Naive thymus-derived CD4-positive, alpha-beta T cell (primary cell): Measurements from ENCODE around the gene KREMEN1. TPM values are rescaled to one million over a fixed set of nuclear protein-coding genes. Genes with fewer than 3 reads are reported as not detected.

Source experiments
- ATAC-seq: fragments of 150-1000 bp; cut with Tn5 transposase; 2 replicates; pipeline ENCODE4 v1.10.0; 2021; ENCODE audit warnings: mild to moderate bottlenecking, moderate library complexity
- CTCF ChIA-PET: fragments of 350-600 bp; sonication (Branson Sonifier 250); formaldehyde crosslinking; loops from one replicate; lab custom pipeline; 2021; ENCODE audit warnings: antibody characterized with exemption; lab: Charles Lee
- POLR2A ChIA-PET: fragments of 350-600 bp; sonication (Branson Sonifier 250); formaldehyde crosslinking; loops from one replicate; lab custom pipeline; 2021; ENCODE audit warnings: antibody characterized with exemption, inconsistent platforms; lab: Charles Lee
- DNase-seq, 9 donors: peaks; one replicate each; pipeline versions ENCODE4 v3.0.0 to v3.0.0-alpha.2; 2020 to 2022; ENCODE audit warnings: mixed read lengths in 1 of 9
- H3K27ac ChIP-seq: one replicate; pipeline ENCODE4 v1.7.0; 2013; ENCODE audit warnings: mild to moderate bottlenecking, low read depth, low read length, moderate library complexity
- H3K27me3 ChIP-seq, 2 donors: one replicate each; pipeline ENCODE4 v1.7.0; 2013; ENCODE audit warnings: low read length in 2 of 2, mild to moderate bottlenecking in 2 of 2, moderate library complexity in 2 of 2; ENCODE audit not compliant: control insufficient read depth in 2 of 2, insufficient read depth in 2 of 2
- H3K36me3 ChIP-seq, 3 experiments: 1 replicate in 2 of 3; 2 replicates in 1 of 3; pipeline ENCODE4 v1.7.0; 2013; ENCODE audit warnings: low read length in 3 of 3, mild to moderate bottlenecking in 3 of 3, moderate library complexity in 1 of 3; ENCODE audit not compliant: insufficient read depth in 3 of 3, control insufficient read depth in 2 of 3
- H3K4me1 ChIP-seq, 2 donors: one replicate each; pipeline ENCODE4 v1.7.0; 2013; ENCODE audit warnings: low read length in 2 of 2, mild to moderate bottlenecking in 2 of 2, moderate library complexity in 1 of 2; ENCODE audit not compliant: control insufficient read depth in 2 of 2, insufficient read depth in 2 of 2
- H3K4me3 ChIP-seq: 2 replicates; pipeline ENCODE4 v1.7.0; 2013; ENCODE audit warnings: mild to moderate bottlenecking, low read length
- H3K9me3 ChIP-seq, 3 experiments: 1 replicate in 2 of 3; 2 replicates in 1 of 3; pipeline ENCODE4 v1.7.0; 2013; ENCODE audit warnings: low read length in 3 of 3; ENCODE audit not compliant: control insufficient read depth in 2 of 3
- H3K27ac Mint-ChIP-seq, 9 donors: one replicate each; pipeline ENCODE4 v1.8.0; 2020 to 2022; ENCODE audit warnings: mixed read lengths in 9 of 9, mild to moderate bottlenecking in 8 of 9, moderate library complexity in 5 of 9, inconsistent platforms in 2 of 9
- H3K27me3 Mint-ChIP-seq, 5 donors: one replicate each; pipeline ENCODE4 v1.8.0; 2021 to 2022; ENCODE audit warnings: mixed read lengths in 5 of 5, mild to moderate bottlenecking in 1 of 5
- H3K36me3 Mint-ChIP-seq, 5 donors: one replicate each; pipeline ENCODE4 v1.8.0; 2020 to 2022; ENCODE audit warnings: mixed read lengths in 5 of 5, mild to moderate bottlenecking in 3 of 5, inconsistent platforms in 1 of 5
- H3K4me1 Mint-ChIP-seq, 7 donors: one replicate each; pipeline ENCODE4 v1.8.0; 2020 to 2022; ENCODE audit warnings: mixed read lengths in 7 of 7, mild to moderate bottlenecking in 3 of 7, inconsistent platforms in 1 of 7
- H3K4me3 Mint-ChIP-seq, 10 donors: one replicate each; pipeline ENCODE4 v1.8.0; 2020 to 2022; ENCODE audit warnings: mild to moderate bottlenecking in 10 of 10, mixed read lengths in 10 of 10, moderate library complexity in 6 of 10, inconsistent platforms in 2 of 10
- H3K9me3 Mint-ChIP-seq, 11 donors: one replicate each; pipeline ENCODE4 v1.8.0; 2020 to 2022; ENCODE audit warnings: mixed read lengths in 11 of 11, mild to moderate bottlenecking in 4 of 11, inconsistent platforms in 1 of 11, moderate library complexity in 1 of 11
- intact Hi-C, 2 donors: fragments of 100-400 bp; cut with micrococcal nuclease; formaldehyde crosslinking; loops; one replicate each; pipeline ENCODE4 v1.15.1; 2023
- polyA plus RNA-seq, 2 donors: library from polyadenylated mRNA; unstranded; fragments of 300-500 nt; fragmentation: Illumina TruSeq; gene quantifications; one replicate each; pipeline ENCODE4 v1.2.3, GENCODE V29; 2021
- total RNA-seq, 6 experiments: library from RNA in 5 of 6; stranded (reverse) in 5 of 6; gene quantifications; 1 replicate in 5 of 6; 2 replicates in 1 of 6; pipeline ENCODE4 v1.2.3 and lab custom pipeline; 2021 to 2026

KREMEN1 gene
- total and polyA plus RNA-seq, 7 experiments from 2014 or later = 1.1 TPM; not detected in 6

DNA sequence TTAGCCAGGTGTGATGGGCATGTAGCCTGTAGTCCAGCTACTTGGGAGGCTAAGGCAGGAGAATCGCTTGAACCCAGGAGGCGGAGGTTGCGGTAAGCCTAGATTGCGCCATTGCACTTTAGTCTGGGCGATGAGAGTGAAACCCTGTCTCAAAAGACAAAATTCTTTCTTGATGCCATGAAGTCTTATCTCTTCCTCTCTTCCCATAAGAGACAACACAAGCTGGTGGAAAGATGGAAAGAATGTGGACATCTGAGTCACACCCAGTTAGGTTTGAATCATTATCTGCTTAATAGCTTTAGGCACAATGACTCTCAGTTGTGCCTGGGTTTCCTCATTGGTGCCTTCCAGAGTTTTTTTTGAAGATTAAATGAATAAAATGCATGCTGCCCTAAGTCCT, 35.3 kb downstream of the KREMEN1 start:
- POLR2A ChIA-PET = no interaction called here

DNA sequence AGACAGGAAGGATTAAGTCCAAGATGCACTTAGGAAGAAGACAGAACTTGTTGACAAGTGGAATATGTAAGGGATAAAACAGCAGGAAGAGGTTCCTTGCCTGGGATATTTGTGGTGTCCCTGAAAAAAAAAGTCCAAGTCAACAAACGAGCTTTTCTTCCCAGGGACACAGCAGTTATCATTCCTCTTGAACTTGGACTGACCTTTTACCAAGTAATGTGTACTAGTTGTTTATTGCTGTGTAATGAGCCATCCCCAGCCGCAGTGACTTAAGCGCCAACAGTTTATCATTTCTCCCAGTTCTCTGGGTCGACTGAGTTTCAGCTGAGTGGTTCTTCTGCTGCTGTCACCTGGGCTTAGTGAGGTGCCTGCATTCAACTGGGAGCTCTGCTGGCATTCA, 37.0 kb downstream of the KREMEN1 start:
- ChIA-PET CTCF (no interaction called here), POLR2A (no interaction called here)
- Histone ChIP-seq H3K4me1 (no peaks in the 10 kb centered on the region), H3K4me3 (no peak overlapping the region), H3K9me3 (no peaks in the 10 kb centered on the region), H3K27me3 (no peaks in the 10 kb centered on the region), H3K27ac (no peak overlapping the region), H3K36me3 (no peaks in the 10 kb centered on the region)
- ATAC-seq (no peak), DNase-seq (no peak)
- no peak overlapping the region for H3K4me3 Mint-ChIP-seq
- H3K4me1 Mint-ChIP-seq = no peaks in the 10 kb centered on the region
- peaks cover 18 to 23% (median 21%) of the 10 kb centered on the region in 5 donors for H3K27me3 Mint-ChIP-seq
- no peak overlapping the region for H3K27ac Mint-ChIP-seq
- H3K9me3 Mint-ChIP-seq = no peaks in the 10 kb centered on the region
- H3K36me3 Mint-ChIP-seq = no peaks in the 10 kb centered on the region
- intact Hi-C loops = no loop called here

More for the DNA sequence above, 35.3 kb downstream of the KREMEN1 start:
- H3K9me3 ChIP-seq = no peaks in the 10 kb centered on the region
- H3K27ac ChIP-seq = no peak overlapping the region
- no peak for DNase-seq
- no peaks in the 10 kb centered on the region for H3K4me1 ChIP-seq
- intact Hi-C loops = no loop called here
- H3K27ac Mint-ChIP-seq = no peak overlapping the region
- peaks cover 6 to 25% (median 12%) of the 10 kb centered on the region in 5 donors for H3K27me3 Mint-ChIP-seq
- no peak overlapping the region for H3K4me3 Mint-ChIP-seq
- ATAC-seq = no peak
- H3K36me3 ChIP-seq = no peaks in the 10 kb centered on the region
- CTCF ChIA-PET = no interaction called here
- H3K36me3 Mint-ChIP-seq = no peaks in the 10 kb centered on the region
- no peaks in the 10 kb centered on the region for H3K9me3 Mint-ChIP-seq
- no peaks in the 10 kb centered on the region for H3K27me3 ChIP-seq
- H3K4me1 Mint-ChIP-seq = no peaks in the 10 kb centered on the region
- H3K4me3 ChIP-seq = no peak overlapping the region

DNA sequence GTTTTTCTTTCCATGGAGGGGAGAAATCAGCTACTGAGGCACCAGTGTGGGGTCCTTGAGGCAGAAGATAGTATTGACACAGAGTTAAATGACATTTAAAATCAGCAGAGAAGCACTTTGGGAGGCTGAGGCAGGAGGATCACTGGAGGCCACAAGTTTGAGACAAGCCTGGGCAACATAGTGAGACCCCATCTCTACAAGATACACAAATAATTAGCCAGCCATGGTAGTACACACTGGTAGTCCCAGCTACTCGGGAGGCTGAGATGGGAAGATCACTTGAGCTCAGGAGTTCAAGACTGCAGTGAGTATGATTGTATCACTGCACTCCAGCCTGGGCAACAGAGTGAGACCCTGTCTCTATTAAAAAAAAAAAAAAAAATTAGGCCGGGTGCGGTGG, 38.1 kb downstream of the KREMEN1 start:
- no peak for DNase-seq

DNA sequence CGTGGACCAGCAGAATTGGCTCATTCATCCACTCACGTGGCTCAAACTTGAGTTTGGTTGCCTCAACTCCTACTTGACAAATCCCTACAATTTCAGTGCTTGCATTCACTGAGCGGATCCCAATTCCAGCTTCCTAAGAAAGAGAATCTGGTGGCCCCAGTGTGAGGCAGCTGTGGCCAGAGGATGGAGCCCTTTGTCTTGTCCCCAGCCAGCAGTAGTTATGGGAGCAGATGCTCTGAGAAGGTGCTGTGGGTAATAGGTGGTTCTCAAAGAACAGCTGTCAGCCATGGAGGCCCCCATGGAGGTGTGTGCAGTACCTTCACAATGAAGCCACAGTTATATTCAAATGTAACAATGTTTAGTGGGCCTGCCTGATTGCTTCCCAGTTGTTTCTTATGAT, 39.3 kb downstream of the KREMEN1 start:
- H3K36me3 ChIP-seq = no peaks in the 10 kb centered on the region
- peaks cover 26 to 41% (median 38%) of the 10 kb centered on the region in 5 donors for H3K27me3 Mint-ChIP-seq
- ChIA-PET CTCF (no interaction called here), POLR2A (no interaction called here)
- peaks cover 0 to 1% (median 0%) of the 10 kb centered on the region in 7 donors for H3K4me1 Mint-ChIP-seq
- peaks cover 0 to 5% (median 0%) of the 10 kb centered on the region in 11 donors for H3K9me3 Mint-ChIP-seq
- no peak overlapping the region for H3K27ac Mint-ChIP-seq
- H3K4me1 ChIP-seq = no peaks in the 10 kb centered on the region
- ATAC-seq (no peak), DNase-seq (no peak)
- no peaks in the 10 kb centered on the region for H3K36me3 Mint-ChIP-seq
- H3K27me3 ChIP-seq = no peaks in the 10 kb centered on the region
- no peak overlapping the region for H3K4me3 Mint-ChIP-seq
- no peaks in the 10 kb centered on the region for H3K9me3 ChIP-seq
- no peak overlapping the region for H3K27ac ChIP-seq
- H3K4me3 ChIP-seq = no peak overlapping the region
- intact Hi-C loops = no loop called here

More for the DNA sequence above, 38.1 kb downstream of the KREMEN1 start:
- no peaks in the 10 kb centered on the region for H3K4me1 Mint-ChIP-seq
- intact Hi-C loops = no loop called here
- Histone ChIP-seq H3K27me3 (no peaks in the 10 kb centered on the region), H3K4me1 (no peaks in the 10 kb centered on the region), H3K36me3 (no peaks in the 10 kb centered on the region), H3K4me3 (no peak overlapping the region), H3K9me3 (no peaks in the 10 kb centered on the region), H3K27ac (no peak overlapping the region)
- no peaks in the 10 kb centered on the region for H3K9me3 Mint-ChIP-seq
- no peak overlapping the region for H3K4me3 Mint-ChIP-seq
- H3K27me3 Mint-ChIP-seq = peaks cover 24 to 35% (median 30%) of the 10 kb centered on the region in 5 donors
- no peak overlapping the region for H3K27ac Mint-ChIP-seq
- ATAC-seq = no peak
- ChIA-PET CTCF (interaction anchor here (0.6 kb wide), 1 partner anchor 206 kb away, joined by 4 read pairs; no protein-coding TSS in a partner anchor), POLR2A (no interaction called here)
- H3K36me3 Mint-ChIP-seq = no peaks in the 10 kb centered on the region

DNA sequence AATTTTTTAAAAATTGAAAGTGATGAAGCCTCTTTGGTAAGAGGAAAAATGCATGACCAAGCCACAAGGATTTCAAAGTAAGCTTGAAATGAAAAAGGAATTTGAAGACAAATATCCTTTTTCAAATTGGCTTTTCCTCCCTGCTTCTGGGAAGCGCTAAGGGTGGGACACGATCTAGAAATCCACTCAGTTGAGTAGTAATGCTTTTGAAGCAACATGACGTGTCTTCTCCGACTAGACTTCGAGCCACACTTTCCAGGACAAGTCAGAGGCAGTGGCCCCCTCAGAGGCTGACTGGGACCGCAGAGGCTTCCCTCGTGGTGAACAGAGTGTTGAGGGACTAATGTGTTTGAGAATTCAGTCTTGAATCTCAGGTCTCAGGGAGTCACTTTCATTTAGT, 39.8 kb downstream of the KREMEN1 start:
- CTCF ChIA-PET = interaction anchor here (0.5 kb wide), 1 partner anchor 161 kb away, joined by 3 read pairs; no protein-coding TSS in a partner anchor
- Mint-ChIP-seq H3K27ac (no peak overlapping the region), H3K9me3 (peaks cover 0 to 5% (median 0%) of the 10 kb centered on the region in 11 donors), H3K27me3 (peaks cover 26 to 44% (median 38%) of the 10 kb centered on the region in 5 donors), H3K4me3 (no peak overlapping the region), H3K36me3 (no peaks in the 10 kb centered on the region), H3K4me1 (peaks cover 0 to 1% (median 0%) of the 10 kb centered on the region in 7 donors)
- no peak overlapping the region for H3K4me3 ChIP-seq
- no peaks in the 10 kb centered on the region for H3K27me3 ChIP-seq
- POLR2A ChIA-PET = no interaction called here
- H3K36me3 ChIP-seq = no peaks in the 10 kb centered on the region
- H3K27ac ChIP-seq = no peak overlapping the region
- DNase-seq (no peak), ATAC-seq (no peak)
- intact Hi-C loops = no loop called here
- no peaks in the 10 kb centered on the region for H3K9me3 ChIP-seq
- H3K4me1 ChIP-seq = no peaks in the 10 kb centered on the region

DNA sequence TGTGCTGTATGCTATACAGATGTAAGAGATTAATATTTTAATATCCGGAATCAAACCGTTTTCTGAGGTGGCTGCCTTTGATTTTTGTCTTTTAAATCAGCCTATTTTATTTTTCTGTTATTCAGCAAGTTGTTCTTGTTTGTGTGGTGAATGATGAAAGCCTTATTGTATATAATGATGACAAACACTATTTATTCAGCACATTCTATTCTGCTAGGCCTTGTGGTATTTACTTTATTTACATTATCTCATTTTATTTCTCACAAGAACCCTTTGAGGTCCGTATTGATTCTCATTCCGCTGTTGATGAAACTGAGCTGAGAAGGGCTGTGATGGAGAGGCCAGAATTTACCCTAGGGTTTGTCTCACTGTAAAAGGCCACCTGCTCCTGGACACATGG, 40.5 kb downstream of the KREMEN1 start:
- intact Hi-C loops = no loop called here
- Mint-ChIP-seq H3K36me3 (no peaks in the 10 kb centered on the region), H3K4me3 (no peak overlapping the region), H3K27me3 (peaks cover 26 to 51% (median 42%) of the 10 kb centered on the region in 5 donors), H3K4me1 (peaks cover 0 to 1% (median 0%) of the 10 kb centered on the region in 7 donors), H3K9me3 (peaks cover 0 to 8% (median 2%) of the 10 kb centered on the region in 11 donors), H3K27ac (no peak overlapping the region)
- DNase-seq = no peak
- H3K36me3 ChIP-seq = no peaks in the 10 kb centered on the region
- H3K4me1 ChIP-seq = no peaks in the 10 kb centered on the region
- POLR2A ChIA-PET = no interaction called here
- H3K4me3 ChIP-seq = no peak overlapping the region
- CTCF ChIA-PET = no interaction called here
- no peak for ATAC-seq
- H3K27me3 ChIP-seq = peaks cover 0 to 3% of the 10 kb centered on the region in 2 donors
- no peak overlapping the region for H3K27ac ChIP-seq
- no peaks in the 10 kb centered on the region for H3K9me3 ChIP-seq

DNA sequence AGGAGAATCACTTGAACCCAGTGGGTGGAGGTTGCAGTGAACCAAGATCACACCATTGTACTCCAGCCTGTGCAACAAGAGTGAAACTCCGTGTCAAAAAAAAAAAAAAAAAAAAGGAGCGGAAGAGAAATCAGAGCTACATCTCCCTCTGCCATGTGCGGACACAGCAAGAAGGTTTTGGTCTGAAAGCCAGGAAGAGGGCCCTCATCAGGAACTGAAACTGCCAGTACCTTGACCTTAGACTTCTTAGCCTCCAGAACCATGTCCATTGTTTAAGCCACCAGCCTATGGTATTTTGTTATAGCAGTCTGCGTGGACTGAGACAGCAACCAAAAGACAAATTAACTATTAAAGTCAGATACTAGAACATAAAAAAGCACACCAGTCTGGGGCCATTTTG, 41.6 kb downstream of the KREMEN1 start:
- Mint-ChIP-seq H3K36me3 (peaks cover 0 to 2% (median 0%) of the 10 kb centered on the region in 5 donors), H3K4me3 (no peak overlapping the region), H3K27me3 (peaks cover 22 to 58% (median 41%) of the 10 kb centered on the region in 5 donors), H3K4me1 (peaks cover 0 to 1% (median 0%) of the 10 kb centered on the region in 7 donors), H3K9me3 (peaks cover 0 to 8% (median 4%) of the 10 kb centered on the region in 11 donors), H3K27ac (no peak overlapping the region)
- POLR2A ChIA-PET = no interaction called here
- DNase-seq (no peak), ATAC-seq (no peak)
- no peaks in the 10 kb centered on the region for H3K36me3 ChIP-seq
- no peaks in the 10 kb centered on the region for H3K9me3 ChIP-seq
- H3K27ac ChIP-seq = no peak overlapping the region
- no peaks in the 10 kb centered on the region for H3K4me1 ChIP-seq
- H3K27me3 ChIP-seq = peaks cover 0 to 3% of the 10 kb centered on the region in 2 donors
- CTCF ChIA-PET = no interaction called here
- no peak overlapping the region for H3K4me3 ChIP-seq
- intact Hi-C loops = no loop called here
